RKO (cell line): ENCODE results near the gene POLD2.

Experiments used
- DNase-seq: peaks from one replicate; pipeline ENCODE4 v3.0.0-alpha.2; 2016; ENCODE audit warnings: low spot score

The POLD2 gene

GRCh38 chr7:44112997-44113763, 10.2 kb downstream of the POLD2 start:
- no peak for DNase-seq

GRCh38 chr7:44112231-44112996, 10.9 kb downstream of the POLD2 start:
- DNase-seq, result no peak

- DNase-seq, result no peak
These were observed 11.6 kb downstream of the POLD2 start for GRCh38 chr7:44111761-44112160.

- no peak for DNase-seq
These were observed 12.4 kb downstream of the POLD2 start for GRCh38 chr7:44110719-44111635.

- DNase-seq, result no peak
These were observed 13.4 kb downstream of the POLD2 start for GRCh38 chr7:44109991-44110390.

- no peak for DNase-seq
These were observed 14.3 kb downstream of the POLD2 start for GRCh38 chr7:44108768-44109750.

GRCh38 chr7:44107961-44108767, 15.2 kb downstream of the POLD2 start:
- no peak for DNase-seq

GRCh38 chr7:44107116-44107960, 16.0 kb downstream of the POLD2 start:
- DNase-seq, result no peak

- no peak for DNase-seq
These were observed 16.9 kb downstream of the POLD2 start for GRCh38 chr7:44106311-44107065.

- DNase-seq, result no peak
These were observed 17.5 kb downstream of the POLD2 start for GRCh38 chr7:44105832-44106231.

- no peak for DNase-seq
These were observed 18.2 kb downstream of the POLD2 start for GRCh38 chr7:44104860-44105771.

- no peak for DNase-seq
These were observed 19.2 kb downstream of the POLD2 start, which contains the start of gene AEBP1 for GRCh38 chr7:44103923-44104859. TSS of gene AEBP1 (plus strand) at chr7:44104345. CDS start at chr7:44104666, 321 bp downstream.

- no peak for DNase-seq
These were observed 19.8 kb downstream of the POLD2 start for GRCh38 chr7:44103566-44103922.

GRCh38 chr7:44102846-44103565, 20.3 kb downstream of the POLD2 start:
- no peak for DNase-seq

- no peak for DNase-seq
These were observed 21.1 kb downstream of the POLD2 start for GRCh38 chr7:44101966-44102845.
